Skeletal muscle tissue (tissue), 4 donors: Measurements from ENCODE around the gene NASP. TPM values are rescaled to one million over a fixed set of nuclear protein-coding genes. Genes with fewer than 3 reads are reported as not detected.
"Not testable (repeated sequence)": the region's sequence is repeated elsewhere in the genome, so short reads cannot be mapped to it uniquely, and the experiment has no call there.

Experiments
- H3K27ac ChIP-seq: one replicate; pipeline ENCODE4 v1.7.0; 2013; ENCODE audit warnings: mild to moderate bottlenecking, low read depth, low read length, inconsistent platforms
- H3K27me3 ChIP-seq, 3 donors: one replicate each; pipeline ENCODE4 v1.7.0; 2013; ENCODE audit warnings: low read length in 3 of 3; ENCODE audit not compliant: control insufficient read depth in 3 of 3, insufficient read depth in 3 of 3
- H3K36me3 ChIP-seq, 3 donors: one replicate each; pipeline ENCODE4 v1.7.0; 2013; ENCODE audit warnings: low read length in 3 of 3; ENCODE audit not compliant: control insufficient read depth in 3 of 3, insufficient read depth in 3 of 3
- H3K4me1 ChIP-seq, 3 donors: one replicate each; pipeline ENCODE4 v1.7.0; 2013; ENCODE audit warnings: low read length in 3 of 3, mild to moderate bottlenecking in 3 of 3; ENCODE audit not compliant: control insufficient read depth in 3 of 3, insufficient read depth in 3 of 3
- H3K4me3 ChIP-seq, 3 donors: one replicate each; pipeline ENCODE4 v1.7.0; 2013; ENCODE audit warnings: low read length in 3 of 3
- H3K9ac ChIP-seq, 3 donors: one replicate each; pipeline ENCODE4 v1.7.0; 2013; ENCODE audit warnings: low read length in 3 of 3, mild to moderate bottlenecking in 3 of 3, moderate library complexity in 2 of 3, low read depth in 1 of 3
- H3K9me3 ChIP-seq, 3 donors: one replicate each; pipeline ENCODE4 v1.7.0; 2013; ENCODE audit warnings: low read length in 3 of 3; ENCODE audit not compliant: control insufficient read depth in 3 of 3
- total RNA-seq: library from RNA; depleted of rRNA; stranded (reverse); fragments of >200 nt; gene quantifications from one replicate; pipeline ENCODE4 v1.2.3, GENCODE V29; 2014
- donor health status: Osteomylitis.

The NASP gene
- total RNA-seq, 1 donor from 2014 or later: 36.5 TPM

- H3K4me3 ChIP-seq: no peak overlapping the region
- H3K9me3 ChIP-seq: no peaks in the 10 kb centered on the region
- H3K9ac ChIP-seq: no peak overlapping the region
- peaks cover 0 to 2% (median 0%) of the 10 kb centered on the region in 3 donors for H3K36me3 ChIP-seq
- no peaks in the 10 kb centered on the region for H3K27me3 ChIP-seq
- H3K27ac ChIP-seq: no peak overlapping the region
- H3K4me1 ChIP-seq: peaks cover 16 to 27% (median 16%) of the 10 kb centered on the region in 3 donors
These were observed 2.9 kb downstream of the NASP start for GRCh38 chr1:45586769-45587168.

- no peak overlapping the region for H3K27ac ChIP-seq
- H3K9ac ChIP-seq: no peak overlapping the region
- H3K4me3 ChIP-seq: no peak overlapping the region
- peaks cover 0 to 11% (median 0%) of the 10 kb centered on the region in 3 donors for H3K36me3 ChIP-seq
- H3K9me3 ChIP-seq: no peaks in the 10 kb centered on the region
- H3K4me1 ChIP-seq: peaks cover 14 to 15% (median 14%) of the 10 kb centered on the region in 3 donors
- no peaks in the 10 kb centered on the region for H3K27me3 ChIP-seq
These were observed 6.0 kb downstream of the NASP start for GRCh38 chr1:45589861-45590260.

- H3K27ac ChIP-seq: no peak overlapping the region
- H3K4me1 ChIP-seq: no peaks in the 10 kb centered on the region
- H3K27me3 ChIP-seq: no peaks in the 10 kb centered on the region
- peaks cover 2 to 17% (median 3%) of the 10 kb centered on the region in 3 donors for H3K36me3 ChIP-seq
- H3K4me3 ChIP-seq: no peak overlapping the region
- no peak overlapping the region for H3K9ac ChIP-seq
- no peaks in the 10 kb centered on the region for H3K9me3 ChIP-seq
These were observed 10.6 kb downstream of the NASP start for GRCh38 chr1:45594412-45594811.

GRCh38 chr1:45596765-45597164, 12.9 kb downstream of the NASP start:
- not testable (repeated sequence) for H3K9me3 ChIP-seq, H3K27me3 ChIP-seq

GRCh38 chr1:45604239-45604638, 20.4 kb downstream of the NASP start:
- H3K36me3 ChIP-seq: peaks cover 0 to 12% (median 5%) of the 10 kb centered on the region in 3 donors
- H3K9ac ChIP-seq: no peak overlapping the region

More at GRCh38 chr1:45596765-45597164, 12.9 kb downstream of the NASP start:
- H3K4me3 ChIP-seq, H3K9ac ChIP-seq, H3K4me1 ChIP-seq, H3K27ac ChIP-seq: not testable (repeated sequence)
- peaks cover 2 to 15% (median 3%) of the 10 kb centered on the region in 3 donors for H3K36me3 ChIP-seq

GRCh38 chr1:45607404-45608074, 23.7 kb downstream of the NASP start:
- Histone ChIP-seq H3K4me3 (no peak overlapping the region), H3K9me3 (no peaks in the 10 kb centered on the region), H3K9ac (no peak overlapping the region), H3K27me3 (no peaks in the 10 kb centered on the region), H3K4me1 (no peaks in the 10 kb centered on the region), H3K36me3 (peaks cover 0 to 24% (median 10%) of the 10 kb centered on the region in 3 donors), H3K27ac (no peak overlapping the region)

More at GRCh38 chr1:45604239-45604638, 20.4 kb downstream of the NASP start:
- no peaks in the 10 kb centered on the region for H3K27me3 ChIP-seq
- H3K9me3 ChIP-seq: no peaks in the 10 kb centered on the region
- H3K4me3 ChIP-seq: no peak overlapping the region
- no peaks in the 10 kb centered on the region for H3K4me1 ChIP-seq
- no peak overlapping the region for H3K27ac ChIP-seq

GRCh38 chr1:45608175-45609156, 24.6 kb downstream of the NASP start:
- no peaks in the 10 kb centered on the region for H3K4me1 ChIP-seq
- no peak overlapping the region for H3K9ac ChIP-seq
- peaks cover 3 to 33% (median 15%) of the 10 kb centered on the region in 3 donors for H3K36me3 ChIP-seq
- no peaks in the 10 kb centered on the region for H3K9me3 ChIP-seq
- H3K27me3 ChIP-seq: no peaks in the 10 kb centered on the region
- H3K4me3 ChIP-seq: no peak overlapping the region
- no peak overlapping the region for H3K27ac ChIP-seq

- no peaks in the 10 kb centered on the region for H3K4me1 ChIP-seq
- H3K27ac ChIP-seq: no peak overlapping the region
- peaks cover 10 to 51% (median 28%) of the 10 kb centered on the region in 3 donors for H3K36me3 ChIP-seq
These were observed 26.9 kb downstream of the NASP start for GRCh38 chr1:45610589-45611226.

DNA sequence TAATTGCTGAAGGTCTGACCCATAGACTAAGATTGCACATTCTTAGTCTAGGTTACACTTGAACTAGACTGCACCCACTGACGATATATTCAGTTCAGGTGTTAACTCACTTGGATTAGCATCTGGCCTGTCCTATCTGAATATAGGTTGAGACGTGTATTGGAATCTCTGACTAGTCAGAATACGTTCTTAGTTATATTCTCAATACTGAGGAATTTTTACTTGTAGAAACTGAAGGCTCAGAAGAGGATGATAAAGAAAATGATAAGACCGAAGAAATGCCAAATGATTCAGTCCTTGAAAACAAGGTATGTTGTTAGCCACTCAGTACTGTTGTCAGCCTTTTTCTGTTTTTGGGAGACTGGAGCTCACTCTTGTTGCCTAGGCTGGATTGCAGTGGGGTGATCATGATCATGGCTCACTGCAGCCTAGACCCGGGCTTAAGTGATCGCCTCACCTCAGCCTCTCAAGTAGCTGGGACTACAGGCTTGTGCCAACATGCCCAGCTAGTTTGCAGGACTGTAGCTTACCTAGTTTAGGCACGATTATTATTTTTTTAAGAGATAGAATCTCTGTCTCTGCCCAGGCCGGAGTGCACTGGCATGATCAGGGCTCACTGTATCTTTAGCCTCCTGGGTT, 29.2 kb downstream of the NASP start:
- H3K9ac ChIP-seq: no peak overlapping the region
- no peaks in the 10 kb centered on the region for H3K4me1 ChIP-seq
- no peak overlapping the region for H3K4me3 ChIP-seq
- no peaks in the 10 kb centered on the region for H3K27me3 ChIP-seq
- no peaks in the 10 kb centered on the region for H3K9me3 ChIP-seq
- peaks cover 26 to 65% (median 44%) of the 10 kb centered on the region in 3 donors for H3K36me3 ChIP-seq
- no peak overlapping the region for H3K27ac ChIP-seq

More at GRCh38 chr1:45610589-45611226, 26.9 kb downstream of the NASP start:
- Histone ChIP-seq H3K9ac (no peak overlapping the region), H3K4me3 (no peak overlapping the region), H3K27me3 (no peaks in the 10 kb centered on the region), H3K9me3 (no peaks in the 10 kb centered on the region)
